ENCODE measurements around the gene NPM3.

The NPM3 gene

DNA sequence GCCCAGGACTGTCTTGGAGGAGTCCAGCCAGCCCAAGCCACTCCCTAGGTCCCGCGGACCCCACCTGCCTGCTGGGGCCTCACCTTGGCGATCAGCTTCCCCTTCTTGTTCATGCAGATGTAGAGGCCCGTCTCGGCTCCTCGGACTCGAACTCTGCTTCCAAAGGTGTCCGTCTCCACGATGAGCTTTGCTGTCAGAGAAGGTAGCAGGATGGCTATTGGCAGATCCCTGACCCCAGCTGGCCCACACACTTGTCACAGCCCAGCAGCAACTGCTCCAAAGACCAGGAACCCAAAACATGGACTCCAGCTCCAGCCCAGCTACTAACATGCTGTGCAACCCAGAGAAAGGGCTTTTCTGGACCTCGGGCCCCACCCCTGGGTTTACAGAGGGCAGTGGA is 11.9 kb downstream of the NPM3 start:
- H3K4me1 ChIP-seq (ENCODE audit: insufficient read depth, low read length): peaks cover 11% of the 10 kb centered on the region; the same call in 1 of the 2 replicates
- no peaks in the 10 kb centered on the region for H3K9me3 ChIP-seq (ENCODE audit: insufficient read depth, low read depth, low read length)
- H3K4me3 ChIP-seq (ENCODE audit: low read length): no peak overlapping the region
- no peak overlapping the region for H3K27ac ChIP-seq (ENCODE audit: low read length)
- H3K36me3 ChIP-seq (ENCODE audit: insufficient read depth, low read depth, low read length): no peaks in the 10 kb centered on the region
- peaks cover 84% of the 10 kb centered on the region for H3K27me3 ChIP-seq (ENCODE audit: insufficient read depth, low read length)
- no peak overlapping the region for H3K9ac ChIP-seq (ENCODE audit: low read depth, low read length)

- H3K27me3 ChIP-seq (ENCODE audit: insufficient read depth, low read length): peaks cover 86% of the 10 kb centered on the region
- H3K9me3 ChIP-seq (ENCODE audit: insufficient read depth, low read depth, low read length): no peaks in the 10 kb centered on the region
- peaks cover 11% of the 10 kb centered on the region; the same call in 1 of the 2 replicates for H3K4me1 ChIP-seq (ENCODE audit: insufficient read depth, low read length)
- no peak overlapping the region for H3K27ac ChIP-seq (ENCODE audit: low read length)
- H3K36me3 ChIP-seq (ENCODE audit: insufficient read depth, low read depth, low read length): no peaks in the 10 kb centered on the region
- H3K4me3 ChIP-seq (ENCODE audit: low read length): no peak overlapping the region
- H3K9ac ChIP-seq (ENCODE audit: low read depth, low read length): no peak overlapping the region
Observed at GRCh38 chr10:101770331-101771215, 12.7 kb downstream of the NPM3 start.

DNA sequence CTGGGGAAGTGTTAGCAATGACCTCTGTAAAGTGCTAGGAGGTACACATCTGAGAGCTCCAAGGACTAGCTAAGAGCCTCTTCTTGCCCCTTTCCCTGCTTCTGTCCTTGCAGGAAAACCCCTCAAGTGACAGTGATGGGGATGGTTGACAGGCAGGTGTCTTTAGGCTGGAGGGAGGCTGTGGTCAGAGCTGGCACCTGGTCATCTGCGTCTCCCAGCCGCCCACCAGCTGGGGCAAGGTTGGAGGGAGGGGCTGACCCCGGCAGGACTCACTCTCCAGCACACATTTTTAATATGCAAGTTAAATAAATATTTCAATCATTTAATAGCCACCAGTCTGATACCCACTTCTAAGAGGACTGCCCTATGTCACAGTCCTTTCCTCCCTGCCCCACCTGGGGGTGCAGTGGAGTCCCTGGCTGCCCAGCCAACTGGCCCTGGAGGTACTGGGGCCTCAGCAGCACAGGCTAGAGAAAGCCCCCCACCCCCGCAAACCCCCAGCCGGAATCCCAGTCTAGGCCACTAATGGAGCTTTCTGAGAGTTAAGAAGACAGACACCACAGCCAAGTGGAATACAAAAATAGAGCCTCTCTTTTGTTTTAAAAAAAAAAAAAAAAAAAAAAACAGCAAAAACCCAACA is 13.6 kb downstream of the NPM3 start:
- H3K9me3 ChIP-seq (ENCODE audit: insufficient read depth, low read depth, low read length): no peaks in the 10 kb centered on the region
- H3K27ac ChIP-seq (ENCODE audit: low read length): no peak overlapping the region
- H3K4me3 ChIP-seq (ENCODE audit: low read length): no peak overlapping the region
- H3K36me3 ChIP-seq (ENCODE audit: insufficient read depth, low read depth, low read length): no peaks in the 10 kb centered on the region
- peaks cover 11% of the 10 kb centered on the region; the same call in 1 of the 2 replicates for H3K4me1 ChIP-seq (ENCODE audit: insufficient read depth, low read length)
- peaks cover 85% of the 10 kb centered on the region for H3K27me3 ChIP-seq (ENCODE audit: insufficient read depth, low read length)
- no peak overlapping the region for H3K9ac ChIP-seq (ENCODE audit: low read depth, low read length)

GRCh38 chr10:101768791-101769170 is 14.5 kb downstream of the NPM3 start:
- H3K9me3 ChIP-seq (ENCODE audit: insufficient read depth, low read depth, low read length): no peaks in the 10 kb centered on the region
- no peak overlapping the region for H3K4me3 ChIP-seq (ENCODE audit: low read length)
- no peak overlapping the region for H3K9ac ChIP-seq (ENCODE audit: low read depth, low read length)
- H3K27ac ChIP-seq (ENCODE audit: low read length): no peak overlapping the region
- H3K36me3 ChIP-seq (ENCODE audit: insufficient read depth, low read depth, low read length): no peaks in the 10 kb centered on the region
- peaks cover 4% of the 10 kb centered on the region; the same call in 1 of the 2 replicates for H3K4me1 ChIP-seq (ENCODE audit: insufficient read depth, low read length)
- H3K27me3 ChIP-seq (ENCODE audit: insufficient read depth, low read length): peaks cover 76% of the 10 kb centered on the region

DNA sequence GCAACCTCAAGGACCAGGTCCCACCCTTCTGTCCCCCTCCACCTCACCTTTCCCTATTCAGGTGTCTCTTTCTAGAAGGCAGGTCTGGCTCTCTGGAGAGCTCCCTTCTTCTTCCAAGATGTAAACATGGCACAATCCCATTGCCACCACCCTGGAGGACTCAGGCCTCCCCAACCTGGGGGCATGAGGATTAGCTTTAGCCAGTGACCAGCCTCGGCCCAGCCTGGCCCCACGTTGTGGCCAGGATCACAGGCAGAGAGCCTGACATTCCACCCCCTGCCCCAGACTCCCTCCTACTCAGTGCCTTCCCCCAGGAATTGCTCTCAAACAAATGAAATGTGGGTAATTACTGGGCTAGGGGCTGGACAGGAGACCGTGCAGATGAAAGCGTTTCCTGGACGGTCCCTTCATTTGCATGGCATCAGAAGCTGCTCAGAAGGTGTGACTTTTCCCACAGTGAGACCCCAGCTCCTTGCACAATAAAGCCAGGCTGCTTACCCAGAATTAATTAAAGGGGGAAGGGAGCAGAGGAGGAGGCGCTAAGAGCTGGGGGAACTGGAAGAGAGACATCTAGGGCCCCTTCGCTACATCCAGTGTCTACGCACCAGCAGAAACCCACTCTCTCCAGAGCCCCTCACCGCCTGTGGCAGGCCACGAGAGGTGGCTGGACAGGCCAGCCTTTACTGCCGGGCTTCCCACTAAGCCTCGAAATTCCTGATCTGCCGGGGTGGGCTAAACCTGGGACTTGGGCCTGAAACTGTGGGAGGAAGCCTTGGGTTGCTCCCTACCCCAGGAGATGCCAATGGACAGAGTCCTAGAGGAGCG is 15.1 kb downstream of the NPM3 start:
- Histone ChIP-seq H3K9me3 (ENCODE audit: insufficient read depth, low read depth, low read length) (no peaks in the 10 kb centered on the region), H3K9ac (ENCODE audit: low read depth, low read length) (no peak overlapping the region), H3K4me1 (ENCODE audit: insufficient read depth, low read length) (no peaks in the 10 kb centered on the region; the same call in 1 of the 2 replicates), H3K36me3 (ENCODE audit: insufficient read depth, low read depth, low read length) (no peaks in the 10 kb centered on the region), H3K27me3 (ENCODE audit: insufficient read depth, low read length) (peaks cover 70% of the 10 kb centered on the region), H3K4me3 (ENCODE audit: low read length) (no peak overlapping the region), H3K27ac (ENCODE audit: low read length) (no peak overlapping the region)

DNA sequence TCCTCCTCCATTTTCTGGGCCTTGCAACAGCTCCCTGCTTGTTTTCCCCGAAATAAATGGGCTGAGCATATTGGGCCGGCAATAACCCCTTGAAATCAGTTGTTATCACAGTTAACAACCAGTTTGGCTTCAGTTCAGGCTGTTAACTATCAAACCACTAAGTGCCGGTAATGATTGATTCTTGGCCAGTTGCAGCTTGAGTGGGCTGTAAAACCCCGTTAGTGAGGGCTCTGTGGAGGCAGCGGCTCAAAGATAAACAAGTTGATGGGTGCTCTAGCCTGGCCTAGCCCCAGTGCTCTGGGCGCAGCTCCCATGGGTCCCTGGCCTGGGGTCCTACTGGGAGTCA is 15.7 kb downstream of the NPM3 start:
- no peak overlapping the region for H3K27ac ChIP-seq (ENCODE audit: low read length)
- no peak overlapping the region for H3K4me3 ChIP-seq (ENCODE audit: low read length)
- H3K27me3 ChIP-seq (ENCODE audit: insufficient read depth, low read length): peaks cover 64% of the 10 kb centered on the region
- H3K36me3 ChIP-seq (ENCODE audit: insufficient read depth, low read depth, low read length): no peaks in the 10 kb centered on the region
- H3K9ac ChIP-seq (ENCODE audit: low read depth, low read length): no peak overlapping the region
- H3K4me1 ChIP-seq (ENCODE audit: insufficient read depth, low read length): no peaks in the 10 kb centered on the region
- H3K9me3 ChIP-seq (ENCODE audit: insufficient read depth, low read depth, low read length): no peaks in the 10 kb centered on the region

GRCh38 chr10:101766753-101767599 is 16.3 kb downstream of the NPM3 start:
- H3K9me3 ChIP-seq (ENCODE audit: insufficient read depth, low read depth, low read length): no peaks in the 10 kb centered on the region
- H3K4me1 ChIP-seq (ENCODE audit: insufficient read depth, low read length): no peaks in the 10 kb centered on the region
- H3K27ac ChIP-seq (ENCODE audit: low read length): no peak overlapping the region
- H3K9ac ChIP-seq (ENCODE audit: low read depth, low read length): no peak overlapping the region
- no peak overlapping the region for H3K4me3 ChIP-seq (ENCODE audit: low read length)
- H3K36me3 ChIP-seq (ENCODE audit: insufficient read depth, low read depth, low read length): no peaks in the 10 kb centered on the region
- H3K27me3 ChIP-seq (ENCODE audit: insufficient read depth, low read length): peaks cover 58% of the 10 kb centered on the region

DNA sequence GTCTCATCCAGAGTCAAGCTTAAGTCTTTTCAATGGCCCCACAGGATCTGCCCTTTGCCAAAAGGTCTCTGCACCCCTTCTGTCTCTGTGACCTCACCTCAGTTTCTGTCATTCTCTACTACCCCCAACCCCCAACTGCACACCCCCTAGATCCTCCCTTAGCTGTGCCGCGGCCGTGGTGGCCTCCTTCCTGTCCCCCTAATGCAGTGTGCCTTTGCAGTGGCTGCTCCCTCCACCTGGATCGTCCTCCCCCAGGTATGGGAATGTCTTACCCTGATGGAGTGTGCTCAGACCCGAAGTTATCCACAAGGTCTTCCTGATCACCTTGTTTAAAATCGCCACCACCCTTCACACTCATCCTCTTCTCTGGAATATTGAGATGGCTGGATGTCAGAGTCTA is 16.9 kb downstream of the NPM3 start:
- no peaks in the 10 kb centered on the region for H3K9me3 ChIP-seq (ENCODE audit: insufficient read depth, low read depth, low read length)
- no peaks in the 10 kb centered on the region for H3K4me1 ChIP-seq (ENCODE audit: insufficient read depth, low read length)
- H3K4me3 ChIP-seq (ENCODE audit: low read length): no peak overlapping the region
- H3K27ac ChIP-seq (ENCODE audit: low read length): no peak overlapping the region
- no peaks in the 10 kb centered on the region for H3K36me3 ChIP-seq (ENCODE audit: insufficient read depth, low read depth, low read length)
- H3K9ac ChIP-seq (ENCODE audit: low read depth, low read length): no peak overlapping the region
- peaks cover 57% of the 10 kb centered on the region for H3K27me3 ChIP-seq (ENCODE audit: insufficient read depth, low read length)

- peaks cover 66% of the 10 kb centered on the region for H3K27me3 ChIP-seq (ENCODE audit: insufficient read depth, low read length)
- no peak overlapping the region for H3K4me3 ChIP-seq (ENCODE audit: low read length)
- H3K36me3 ChIP-seq (ENCODE audit: insufficient read depth, low read depth, low read length): no peaks in the 10 kb centered on the region
- no peak overlapping the region for H3K27ac ChIP-seq (ENCODE audit: low read length)
- no peak overlapping the region for H3K9ac ChIP-seq (ENCODE audit: low read depth, low read length)
- no peaks in the 10 kb centered on the region; the same call in 1 of the 2 replicates for H3K4me1 ChIP-seq (ENCODE audit: insufficient read depth, low read length)
- no peaks in the 10 kb centered on the region for H3K9me3 ChIP-seq (ENCODE audit: insufficient read depth, low read depth, low read length)
Observed at GRCh38 chr10:101763141-101763846, 20.0 kb downstream of the NPM3 start.

DNA sequence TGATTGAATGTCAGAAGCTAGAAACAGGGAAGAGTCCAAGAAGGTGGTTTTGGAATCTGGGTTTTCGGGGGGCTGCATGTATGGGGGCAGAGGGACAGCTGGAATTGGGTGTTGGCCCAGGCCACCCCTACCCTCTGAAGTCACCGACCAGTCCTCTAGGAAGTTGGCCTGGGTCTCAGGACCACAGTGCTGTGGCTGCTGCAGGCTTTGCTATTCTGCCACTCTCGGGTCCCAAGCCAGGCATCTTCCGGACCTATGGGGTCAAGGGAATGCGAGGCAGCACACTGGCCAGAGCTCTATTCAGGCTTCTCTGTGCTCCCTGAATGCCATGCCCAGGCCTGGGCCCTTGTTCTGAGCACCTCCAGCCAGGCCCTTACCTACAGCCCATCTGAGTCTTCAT is 20.5 kb downstream of the NPM3 start:
- Histone ChIP-seq H3K27ac (ENCODE audit: low read length) (no peak overlapping the region), H3K9me3 (ENCODE audit: insufficient read depth, low read depth, low read length) (no peaks in the 10 kb centered on the region), H3K36me3 (ENCODE audit: insufficient read depth, low read depth, low read length) (no peaks in the 10 kb centered on the region), H3K4me3 (ENCODE audit: low read length) (no peak overlapping the region), H3K9ac (ENCODE audit: low read depth, low read length) (no peak overlapping the region), H3K4me1 (ENCODE audit: insufficient read depth, low read length) (no peaks in the 10 kb centered on the region; the same call in 1 of the 2 replicates), H3K27me3 (ENCODE audit: insufficient read depth, low read length) (peaks cover 66% of the 10 kb centered on the region)
